ENCODE data around the gene NANOS1.
"Not testable (repeated sequence)": the region's sequence is repeated elsewhere in the genome, so short reads cannot be mapped to it uniquely, and the experiment has no call there.

NANOS1 gene

GRCh38 chr10:119020627-119020946 lies 8.9 kb upstream of the NANOS1 start:
- DNase-seq, result no peak

- DNase-seq, result no peak
Observed at GRCh38 chr10:119022846-119023552, 6.5 kb upstream of the NANOS1 start.

DNA sequence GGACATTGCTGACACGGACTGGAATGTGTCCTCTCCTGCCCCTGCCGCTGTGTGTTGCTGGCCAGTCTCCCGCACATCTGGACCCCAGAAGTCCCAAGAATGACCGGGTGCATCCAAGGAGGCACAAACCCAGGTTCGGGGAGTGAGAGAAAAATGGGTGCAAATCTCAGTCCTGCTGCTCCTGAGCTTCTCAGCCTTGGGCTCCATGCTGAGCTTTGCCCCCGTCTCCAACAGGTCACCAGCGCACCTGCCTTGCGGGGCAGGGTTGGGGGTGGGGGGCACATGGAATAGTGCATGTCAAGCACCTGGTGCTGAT lies 6.0 kb upstream of the NANOS1 start:
- DNase-seq, result no peak

- no peak for DNase-seq
Observed at GRCh38 chr10:119024882-119025281, 4.6 kb upstream of the NANOS1 start.

GRCh38 chr10:119025336-119025735 lies 4.2 kb upstream of the NANOS1 start:
- DNase-seq, result no peak

DNA sequence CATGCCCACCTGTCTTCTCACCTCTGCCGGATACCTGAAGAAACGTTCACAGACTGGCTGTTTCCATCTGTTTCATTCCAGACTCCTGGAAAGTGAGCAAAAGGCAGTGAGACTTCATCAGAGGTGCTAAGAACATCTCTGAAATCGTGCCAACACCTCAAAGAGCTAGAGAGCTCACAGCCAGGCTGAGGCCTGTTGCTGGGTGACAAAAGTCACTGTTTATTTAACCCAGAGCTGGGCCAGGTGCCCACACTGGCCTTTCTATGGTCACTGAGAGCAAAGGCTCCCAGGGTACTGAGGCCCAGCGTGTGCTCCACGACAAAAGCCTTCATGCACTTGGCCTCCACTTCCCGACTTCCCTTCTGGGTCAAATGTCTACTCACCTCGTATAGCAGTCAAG lies 3.7 kb upstream of the NANOS1 start:
- DNase-seq, result no peak

GRCh38 chr10:119026301-119027110 lies 3.0 kb upstream of the NANOS1 start:
- no peak for DNase-seq

DNA sequence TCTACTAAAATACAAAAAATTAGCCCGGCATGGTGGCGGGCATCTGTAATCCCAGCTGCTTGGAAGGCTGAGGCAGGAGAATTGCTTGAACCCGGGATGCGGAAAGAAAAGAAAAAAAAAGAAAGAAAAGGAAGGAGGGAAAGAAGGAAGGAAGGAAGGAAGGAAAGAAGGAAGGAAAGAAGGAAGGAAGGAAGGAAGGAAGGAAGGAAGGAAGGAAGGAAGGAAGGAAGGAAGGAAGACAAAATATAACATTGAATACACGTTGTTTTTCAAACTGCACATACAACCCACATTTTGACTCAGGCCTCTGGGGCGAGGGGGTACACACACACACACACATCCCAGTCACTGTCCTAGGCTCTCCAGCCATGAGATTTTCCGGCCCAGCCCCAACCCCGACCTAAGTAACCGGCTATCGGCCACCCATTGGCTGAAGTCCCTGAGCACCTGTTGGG lies 1.0 kb upstream of the NANOS1 start:
- DNase-seq, result not testable (repeated sequence)

- no peak for DNase-seq
Observed at GRCh38 chr10:119028900-119029612, 458 bp upstream of the NANOS1 start.

- DNase-seq, result no peak
Observed at GRCh38 chr10:119030421-119031250, 1.1 kb downstream of the NANOS1 start.

GRCh38 chr10:119031496-119032059 lies 2.1 kb downstream of the NANOS1 start:
- DNase-seq, result no peak

- DNase-seq, result no peak
Observed at GRCh38 chr10:119039161-119039560, 9.6 kb downstream of the NANOS1 start.

DNA sequence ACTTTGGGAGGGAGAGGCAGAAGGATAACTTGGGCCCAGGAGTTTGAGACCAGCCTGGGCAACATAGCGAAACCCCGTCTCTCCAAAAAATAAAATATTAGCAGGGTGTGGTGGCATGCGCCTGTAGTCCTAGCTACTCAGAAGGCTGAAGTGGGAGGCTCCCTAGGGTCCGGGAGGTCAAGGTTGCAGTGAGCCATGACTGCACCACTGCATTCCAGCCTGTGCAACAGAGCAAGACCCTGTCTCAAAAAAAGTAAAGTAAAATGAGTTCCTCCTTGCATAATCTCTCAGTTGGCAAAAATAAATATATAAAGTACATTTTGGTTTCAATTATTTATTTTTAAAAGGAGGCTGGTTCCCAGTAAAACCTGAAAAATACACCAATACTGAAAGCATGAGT lies 11.8 kb downstream of the NANOS1 start:
- no peak for DNase-seq

- DNase-seq, result no peak
Observed at GRCh38 chr10:119042169-119042568, 12.7 kb downstream of the NANOS1 start.

GRCh38 chr10:119045561-119045960 lies 16.0 kb downstream of the NANOS1 start:
- DNase-seq, result no peak

- DNase-seq, result no peak
Observed at GRCh38 chr10:119049361-119049760, 19.8 kb downstream of the NANOS1 start.

DNA sequence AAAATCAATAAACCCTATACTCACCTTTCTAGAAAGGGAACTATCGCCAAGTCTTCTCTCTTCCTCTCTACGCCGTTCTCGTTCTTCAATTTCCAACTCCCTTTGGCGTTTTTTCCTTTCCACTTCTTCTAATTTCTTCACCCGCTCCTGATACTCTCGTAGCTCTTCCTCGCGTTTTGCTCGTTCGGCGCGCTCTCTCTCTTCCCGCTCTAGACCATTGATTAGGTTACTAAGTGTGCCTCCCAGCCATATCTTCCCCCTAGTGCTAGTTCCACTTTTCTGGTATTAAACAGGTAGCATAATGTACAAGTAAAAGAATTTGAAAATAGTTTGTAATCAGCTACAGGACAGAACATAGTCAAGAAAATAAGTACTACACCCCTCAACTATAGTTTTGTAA lies 20.3 kb downstream of the NANOS1 start:
- no peak for DNase-seq

DNA sequence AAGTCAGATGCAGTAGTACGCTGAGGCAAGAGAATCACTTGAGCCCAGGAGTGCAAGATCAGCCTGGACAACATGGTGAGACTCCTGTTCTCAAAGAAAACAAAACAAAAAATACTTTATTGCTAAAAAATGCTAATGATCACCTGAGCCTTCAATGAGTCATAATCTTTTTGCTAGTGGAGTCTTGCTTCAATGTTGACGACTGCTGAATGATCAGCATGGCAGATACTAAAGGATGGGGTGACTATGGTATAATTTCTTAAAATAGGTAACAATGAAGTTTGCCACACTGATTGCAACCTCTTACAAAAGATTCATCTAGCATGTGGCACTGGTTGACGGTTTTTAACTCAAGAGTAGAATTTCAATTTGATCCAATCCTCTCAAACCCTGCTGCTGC lies 22.3 kb downstream of the NANOS1 start:
- no peak for DNase-seq

- DNase-seq, result no peak
Observed at GRCh38 chr10:119055472-119055871, 26.0 kb downstream of the NANOS1 start.

DNA sequence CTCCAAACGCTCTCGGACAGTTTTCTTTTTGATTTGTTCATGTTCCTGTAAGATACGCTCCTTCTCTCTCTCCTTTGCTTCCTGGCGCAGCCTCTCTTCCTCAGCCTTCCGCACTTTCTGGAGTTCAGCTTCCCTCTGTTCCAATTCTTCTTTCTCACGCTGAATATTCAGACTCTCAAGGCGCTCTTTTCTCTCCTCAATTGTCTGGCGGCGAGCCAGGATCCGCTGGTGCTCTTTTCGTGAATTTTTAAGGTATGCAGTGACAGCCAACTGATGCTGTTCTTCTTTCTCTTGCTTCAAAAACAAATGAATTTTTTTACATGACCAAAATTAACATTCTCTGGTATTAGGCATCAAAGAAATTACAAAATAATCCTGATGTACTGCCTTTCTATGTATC lies 28.5 kb downstream of the NANOS1 start:
- DNase-seq, result no peak

GRCh38 chr10:119059557-119059956 lies 30.0 kb downstream of the NANOS1 start:
- DNase-seq, result no peak

GRCh38 chr10:119060107-119060506 lies 30.6 kb downstream of the NANOS1 start:
- no peak for DNase-seq

DNA sequence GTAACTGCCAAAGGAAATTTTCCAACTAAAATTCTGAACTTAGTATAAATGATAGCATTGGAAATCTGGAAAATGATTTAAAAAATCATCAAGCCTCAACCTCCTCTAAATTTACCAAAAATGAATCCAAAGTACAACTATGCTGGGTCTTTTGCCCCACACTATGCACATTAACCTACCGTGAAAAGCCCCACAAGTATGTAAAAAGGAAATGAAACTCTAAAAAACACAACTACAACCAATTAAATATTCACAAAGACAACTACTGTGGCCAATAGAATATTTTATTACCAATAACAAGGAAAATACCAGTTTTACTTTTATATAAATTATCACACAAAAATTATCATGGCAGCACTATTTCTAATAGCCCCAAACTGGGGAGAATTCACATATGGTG lies 31.8 kb downstream of the NANOS1 start:
- DNase-seq, result no peak

Data from NK-92 treated with Interleukin-12 subunit alpha and Interleukin-12 subunit beta, amount 100 ng/mL, for 24 hours (cell line).